Uterus (tissue), 2 donors: ENCODE results near the gene CGB3.
"Not testable (repeated sequence)": the region's sequence is repeated elsewhere in the genome, so short reads cannot be mapped to it uniquely, and the experiment has no call there.

ENCODE experiments used
- CTCF ChIP-seq, 4 experiments: fragments of 200-600 bp in 2 of 4; fragments of 450-650 bp in 2 of 4; sonication (generic) in 2 of 4; IDR thresholded peaks; one replicate each; pipeline ENCODE4 v1.5.1; 2016 to 2019; ENCODE audit warnings: antibody characterized with exemption in 4 of 4, mild to moderate bottlenecking in 2 of 4, moderate library complexity in 1 of 4
- POLR2A ChIP-seq, 2 donors: fragments of 450-650 bp; IDR thresholded peaks; one replicate each; pipeline ENCODE4 v1.6.1; 2016; ENCODE audit warnings: antibody characterized with exemption in 2 of 2, mild to moderate bottlenecking in 1 of 2, moderate library complexity in 1 of 2

- TF ChIP-seq CTCF, POLR2A (IDR thresholded peaks at IDR 0.05): not testable (repeated sequence)
Observed at GRCh38 chr19:49038111-49038510, 14.0 kb upstream of the CGB3 start.
